SK-N-SH (cell line): ENCODE results near the gene COG4. TPM values are rescaled to one million over a fixed set of nuclear protein-coding genes. Genes with fewer than 3 reads are reported as not detected.

ENCODE experiments used
- CTCF ChIA-PET: fragments of 300-600, 350-600 bp; formaldehyde crosslinking; extraction: SDS; loops from one replicate; lab custom pipeline; 2021; lab: Yijun Ruan, JAX
- POLR2A ChIA-PET: fragments of 350-600 bp; sonication (Branson Sonifier 250); formaldehyde crosslinking; extraction: SDS; loops from one replicate; lab custom pipeline; 2020; ENCODE audit warnings: antibody characterized with exemption, inconsistent platforms; lab: Yijun Ruan, JAX
- DNase-seq: peaks from one replicate; pipeline ENCODE4 v3.0.0; 2012
- H2AFZ ChIP-seq: fragments of 200-600 bp; sonication (generic); 2 replicates; pipeline ENCODE4 v1.8.1; 2016; ENCODE audit warnings: antibody characterized with exemption, mild to moderate bottlenecking, low read depth
- H3F3A ChIP-seq: fragments of 200-600 bp; sonication (generic); replicated peaks from 2 replicates; pipeline ENCODE3; 2016; ENCODE audit warnings: antibody characterized with exemption, mild to moderate bottlenecking; ENCODE audit not compliant: insufficient read depth
- H3K27ac ChIP-seq, 2 experiments: fragments of 200-500 bp in 1 of 2; fragments of 200-600 bp in 1 of 2; sonication (Bioruptor generic) in 1 of 2; sonication (generic), shearing (Covaris generic) in 1 of 2; 2 replicates each; pipeline versions ENCODE4 v1.5.1 to v1.6.1; 2014 to 2016; ENCODE audit warnings: low read depth in 2 of 2, inconsistent platforms in 1 of 2, low read length in 1 of 2, mild to moderate bottlenecking in 1 of 2, mixed read lengths in 1 of 2
- H3K27me3 ChIP-seq: fragments of 200-600 bp; sonication (generic), shearing (Covaris generic); 2 replicates; pipeline ENCODE4 v1.6.1; 2016; ENCODE audit warnings: mixed run types; ENCODE audit not compliant: insufficient read depth
- H3K36me3 ChIP-seq, 2 experiments: fragments of 200-500 bp in 1 of 2; fragments of 200-600 bp in 1 of 2; sonication (Bioruptor generic) in 1 of 2; sonication (generic) in 1 of 2; replicated peaks in 1 of 2; 2 replicates each; pipeline versions ENCODE3 to v1.5.1; 2014 to 2016; ENCODE audit warnings: low read length in 1 of 2, mild to moderate bottlenecking in 1 of 2; ENCODE audit not compliant: insufficient read depth in 2 of 2, control insufficient read depth in 1 of 2
- H3K4me1 ChIP-seq, 2 experiments: fragments of 200-500 bp in 1 of 2; fragments of 200-600 bp in 1 of 2; sonication (Bioruptor generic) in 1 of 2; sonication (generic), shearing (Covaris generic) in 1 of 2; 2 replicates each; pipeline versions ENCODE4 v1.5.1 to v1.6.1; 2014 to 2016; ENCODE audit warnings: low read depth in 1 of 2, low read length in 1 of 2, mixed run types in 1 of 2; ENCODE audit not compliant: insufficient read depth in 2 of 2, control insufficient read depth in 1 of 2
- H3K4me2 ChIP-seq: fragments of 200-600 bp; sonication (generic), shearing (Covaris generic); 2 replicates; pipeline ENCODE4 v1.6.1; 2017; ENCODE audit warnings: mixed run types
- H3K4me3 ChIP-seq, 2 experiments: fragments of 200-500 bp in 1 of 2; fragments of 200-600 bp in 1 of 2; sonication (Bioruptor generic) in 1 of 2; sonication (generic), shearing (Covaris generic) in 1 of 2; 2 replicates each; pipeline versions ENCODE4 v1.5.1 to v1.8.1; 2014 to 2016; ENCODE audit warnings: low read depth in 2 of 2, inconsistent platforms in 1 of 2, low read length in 1 of 2, mild to moderate bottlenecking in 1 of 2, mixed read lengths in 1 of 2, moderate library complexity in 1 of 2
- H3K79me2 ChIP-seq: fragments of 200-600 bp; sonication (generic); 2 replicates; pipeline ENCODE4 v1.8.1; 2017; ENCODE audit warnings: mild to moderate bottlenecking; ENCODE audit not compliant: insufficient read depth
- H3K9ac ChIP-seq: fragments of 200-600 bp; sonication (generic); 2 replicates; pipeline ENCODE4 v1.6.1; 2017; ENCODE audit warnings: mixed run types
- H3K9me2 ChIP-seq: fragments of 200-600 bp; sonication (generic); 2 replicates; pipeline ENCODE4 v1.6.1; 2017; ENCODE audit warnings: mixed run types
- H3K9me3 ChIP-seq: fragments of 200-600 bp; sonication (generic); 2 replicates; pipeline ENCODE4 v1.6.1; 2017; ENCODE audit warnings: mixed run types, mild to moderate bottlenecking, moderate library complexity
- H4K20me1 ChIP-seq: fragments of 200-600 bp; sonication (generic); 2 replicates; pipeline ENCODE4 v1.6.1; 2017; ENCODE audit warnings: mild to moderate bottlenecking, mixed run types; ENCODE audit not compliant: insufficient read depth
- EP300 ChIP-seq, 2 experiments: IDR thresholded peaks; 2 replicates each; pipeline versions ENCODE4 v1.4.0 to v1.6.1; 2012; ENCODE audit warnings: borderline replicate concordance in 1 of 2, low read depth in 1 of 2, low read length in 1 of 2
- FOSL2 ChIP-seq: IDR thresholded peaks from 2 replicates; pipeline ENCODE4 v1.4.0; 2012; ENCODE audit warnings: low read depth, mild to moderate bottlenecking, moderate library complexity, borderline replicate concordance
- FOXJ3 ChIP-seq: sonication (generic); formaldehyde crosslinking; IDR thresholded peaks from 2 replicates; pipeline ENCODE4 v1.5.1; 2020; ENCODE audit warnings: mild to moderate bottlenecking, missing genetic modification reagents
- GABPA ChIP-seq: IDR thresholded peaks from 2 replicates; pipeline ENCODE4 v1.4.0; 2012; ENCODE audit warnings: low read depth, mild to moderate bottlenecking
- IRF3 ChIP-seq: fragments of 150-350 bp; IDR thresholded peaks from 2 replicates; pipeline ENCODE4 v1.6.1; 2016; ENCODE audit warnings: mild to moderate bottlenecking, low read depth, low read length
- JUND ChIP-seq: IDR thresholded peaks from 2 replicates; pipeline ENCODE4 v1.4.0; 2012
- MEF2A ChIP-seq: IDR thresholded peaks from 2 replicates; pipeline ENCODE4 v1.4.0; 2012; ENCODE audit warnings: low read depth, borderline replicate concordance
- MXI1 ChIP-seq: IDR thresholded peaks from 2 replicates; pipeline ENCODE4 v1.6.1; 2012; ENCODE audit warnings: mild to moderate bottlenecking, low read depth, low read length, improper control_type of control experiment
- NRF1 ChIP-seq: IDR thresholded peaks from 2 replicates; pipeline ENCODE4 v1.6.1; 2012; ENCODE audit warnings: low read depth, mild to moderate bottlenecking, low read length
- POLR2AphosphoS5 ChIP-seq: IDR thresholded peaks from 2 replicates; pipeline ENCODE4 v1.6.1; 2012; ENCODE audit warnings: low read depth, low read length
- RCOR1 ChIP-seq: fragments of 150-350 bp; IDR thresholded peaks from 2 replicates; pipeline ENCODE4 v1.6.1; 2017; ENCODE audit warnings: antibody characterized with exemption, low read length
- RFX5 ChIP-seq: IDR thresholded peaks from 2 replicates; pipeline ENCODE4 v1.6.1; 2012; ENCODE audit warnings: mild to moderate bottlenecking, improper control_type of control experiment, low read length
- RXRA ChIP-seq: IDR thresholded peaks from 2 replicates; pipeline ENCODE4 v1.4.0; 2012; ENCODE audit warnings: low read depth, mild to moderate bottlenecking, borderline replicate concordance
- TCF12 ChIP-seq: IDR thresholded peaks from 2 replicates; pipeline ENCODE4 v1.4.0; 2012
- WGBS: methylation state at CpG from one replicate; pipeline ENCODE4 v1.1.6; 2017; ENCODE audit warnings: low lambda C conversion rate; 5-methylcytosine and 5-hydroxymethylcytosine counted together
- polyA plus RNA-seq, 3 experiments: library from polyadenylated mRNA; depleted of rRNA; stranded (reverse); fragments of >200 nt; gene quantifications; 2 replicates each; pipeline ENCODE4 v1.2.3, GENCODE V29; 2012
- TF ChIP-seq, protein P1 (sequence below): IDR thresholded peaks from 2 replicates; pipeline ENCODE4 v1.4.0; 2012; ENCODE audit warnings: low read depth, borderline replicate concordance
- TF ChIP-seq, protein P2 (sequence below): fragments of 200-600 bp; sonication (generic); IDR thresholded peaks from 2 replicates; pipeline ENCODE4 v1.6.1; 2017; ENCODE audit warnings: antibody characterized with exemption, mild to moderate bottlenecking, moderate library complexity

Gene COG4
- polyA plus RNA-seq, 1 of the 3 experiments (the other 2 are of a cell fraction) = 54.4 TPM

- ChIA-PET POLR2A (no interaction called here), CTCF (interaction anchor here (1.0 kb wide), 1 partner anchor 12 kb away, joined by 4 read pairs; no protein-coding TSS in a partner anchor)
- Histone ChIP-seq H3K27ac (peak overlapping the region in 1 of 2 experiments; percentile 76; a peak in 2 of 4 replicates), H3K4me2 (peak overlapping the region; percentile 17; the same call in 1 of the 2 replicates), H2AFZ (no peak overlapping the region; the same call in 1 of the 2 replicates), H3K9ac (no peak overlapping the region), H3K4me1 (peaks cover 0 to 7% of the 10 kb centered on the region in 2 experiments; a peak in 2 of 4 replicates), H3K9me3 (no peaks in the 10 kb centered on the region), H3K79me2 (no peaks in the 10 kb centered on the region), H3K27me3 (no peaks in the 10 kb centered on the region), H3K36me3 (peaks cover 9 to 54% of the 10 kb centered on the region in 2 experiments), H4K20me1 (no peaks in the 10 kb centered on the region), H3F3A (peaks cover 23% of the 10 kb centered on the region), H3K9me2 (no peaks in the 10 kb centered on the region), H3K4me3 (no peak overlapping the region)
- WGBS = 92% methylated on average over 6 of the region's 7 CpGs
- DNase-seq = no peak
- no peak for TF ChIP-seq RXRA
- TF ChIP-seq TCF12 = peak; percentile 30; the same call in 1 of the 2 replicates
- TF ChIP-seq FOSL2 = peak; percentile 61; the same call in 1 of the 2 replicates
- no peak for TF ChIP-seq POLR2AphosphoS5
- 0 out of 2 replicates have a peak, but pooled peaks have one; percentile 13 for TF ChIP-seq JUND
Observed at GRCh38 chr16:70481929-70482536, 41.3 kb downstream of the COG4 start.

GRCh38 chr16:70480127-70481105 is 42.9 kb downstream of the COG4 start:
- Histone ChIP-seq H4K20me1 (no peaks in the 10 kb centered on the region), H3K36me3 (peaks cover 9 to 54% of the 10 kb centered on the region in 2 experiments), H3K27ac (no peak overlapping the region), H3K9ac (no peak overlapping the region), H3K4me1 (peaks cover 5 to 15% of the 10 kb centered on the region in 2 experiments; a peak in 3 of 4 replicates), H3K9me3 (no peaks in the 10 kb centered on the region), H2AFZ (no peak overlapping the region), H3K79me2 (no peaks in the 10 kb centered on the region), H3K4me2 (no peak overlapping the region), H3K27me3 (no peaks in the 10 kb centered on the region), H3F3A (peaks cover 32% of the 10 kb centered on the region), H3K4me3 (no peak overlapping the region), H3K9me2 (no peaks in the 10 kb centered on the region)
- TF ChIP-seq MXI1 = no peak
- no peak for TF ChIP-seq EP300 (IDR thresholded peaks at IDR 0.05; ENCODE audit: borderline replicate concordance in 1 of 2, low read depth in 1 of 2, low read length in 1 of 2)
- no peak for TF ChIP-seq FOXJ3 (CRISPR knock-in tag)
- TF ChIP-seq GABPA = no peak
- no peak for TF ChIP-seq POLR2AphosphoS5
- no peak for TF ChIP-seq RFX5
- TF ChIP-seq NRF1 = no peak
- TF ChIP-seq MEF2A = no peak
- no peak for TF ChIP-seq RCOR1
- no peak for TF ChIP-seq IRF3
- TF ChIP-seq, protein P1, sequence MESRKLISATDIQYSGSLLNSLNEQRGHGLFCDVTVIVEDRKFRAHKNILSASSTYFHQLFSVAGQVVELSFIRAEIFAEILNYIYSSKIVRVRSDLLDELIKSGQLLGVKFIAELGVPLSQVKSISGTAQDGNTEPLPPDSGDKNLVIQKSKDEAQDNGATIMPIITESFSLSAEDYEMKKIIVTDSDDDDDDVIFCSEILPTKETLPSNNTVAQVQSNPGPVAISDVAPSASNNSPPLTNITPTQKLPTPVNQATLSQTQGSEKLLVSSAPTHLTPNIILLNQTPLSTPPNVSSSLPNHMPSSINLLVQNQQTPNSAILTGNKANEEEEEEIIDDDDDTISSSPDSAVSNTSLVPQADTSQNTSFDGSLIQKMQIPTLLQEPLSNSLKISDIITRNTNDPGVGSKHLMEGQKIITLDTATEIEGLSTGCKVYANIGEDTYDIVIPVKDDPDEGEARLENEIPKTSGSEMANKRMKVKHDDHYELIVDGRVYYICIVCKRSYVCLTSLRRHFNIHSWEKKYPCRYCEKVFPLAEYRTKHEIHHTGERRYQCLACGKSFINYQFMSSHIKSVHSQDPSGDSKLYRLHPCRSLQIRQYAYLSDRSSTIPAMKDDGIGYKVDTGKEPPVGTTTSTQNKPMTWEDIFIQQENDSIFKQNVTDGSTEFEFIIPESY = no peak
- TF ChIP-seq, protein P2, sequence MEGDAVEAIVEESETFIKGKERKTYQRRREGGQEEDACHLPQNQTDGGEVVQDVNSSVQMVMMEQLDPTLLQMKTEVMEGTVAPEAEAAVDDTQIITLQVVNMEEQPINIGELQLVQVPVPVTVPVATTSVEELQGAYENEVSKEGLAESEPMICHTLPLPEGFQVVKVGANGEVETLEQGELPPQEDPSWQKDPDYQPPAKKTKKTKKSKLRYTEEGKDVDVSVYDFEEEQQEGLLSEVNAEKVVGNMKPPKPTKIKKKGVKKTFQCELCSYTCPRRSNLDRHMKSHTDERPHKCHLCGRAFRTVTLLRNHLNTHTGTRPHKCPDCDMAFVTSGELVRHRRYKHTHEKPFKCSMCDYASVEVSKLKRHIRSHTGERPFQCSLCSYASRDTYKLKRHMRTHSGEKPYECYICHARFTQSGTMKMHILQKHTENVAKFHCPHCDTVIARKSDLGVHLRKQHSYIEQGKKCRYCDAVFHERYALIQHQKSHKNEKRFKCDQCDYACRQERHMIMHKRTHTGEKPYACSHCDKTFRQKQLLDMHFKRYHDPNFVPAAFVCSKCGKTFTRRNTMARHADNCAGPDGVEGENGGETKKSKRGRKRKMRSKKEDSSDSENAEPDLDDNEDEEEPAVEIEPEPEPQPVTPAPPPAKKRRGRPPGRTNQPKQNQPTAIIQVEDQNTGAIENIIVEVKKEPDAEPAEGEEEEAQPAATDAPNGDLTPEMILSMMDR = no peak
- no peak for DNase-seq
- ChIA-PET CTCF (no interaction called here), POLR2A (no interaction called here)
- 95% methylated on average over 13 of the region's 17 CpGs for WGBS
